CD14-positive monocyte (primary cell): ENCODE data around the gene BAX. TPM values are rescaled to one million over a fixed set of nuclear protein-coding genes. Genes with fewer than 3 reads are reported as not detected.
A peak's percentile ranks its signal among the peaks of the same experiment; 100 is the strongest.

Source experiments
- DNase-seq, 3 donors: peaks; one replicate each; pipeline ENCODE4 v3.0.0-alpha.2; 2011 to 2022
- H2AFZ ChIP-seq: 2 replicates; pipeline ENCODE4 v1.6.0; 2012; ENCODE audit warnings: mild to moderate bottlenecking, low read depth, low read length, inconsistent platforms; ENCODE audit not compliant: insufficient read depth, poor library complexity, severe bottlenecking
- H3K27ac ChIP-seq, 2 donors: 1 replicate in 1 of 2; 2 replicates in 1 of 2; pipeline ENCODE4 v1.5.1; 2012 to 2013; ENCODE audit warnings: low read length in 2 of 2, control low read depth in 1 of 2, inconsistent platforms in 1 of 2, low read depth in 1 of 2, mild to moderate bottlenecking in 1 of 2
- H3K27me3 ChIP-seq, 2 donors: one replicate each; pipeline versions ENCODE4 v1.6.0 to v1.6.1; 2011 to 2013; ENCODE audit warnings: low read length in 2 of 2; ENCODE audit not compliant: control insufficient read depth in 2 of 2, insufficient read depth in 2 of 2
- H3K36me3 ChIP-seq, 2 donors: replicated peaks in 1 of 2; 1 replicate in 1 of 2; 2 replicates in 1 of 2; pipeline versions ENCODE4 v1.5.1 to v1.6.1; 2012 to 2013; ENCODE audit warnings: low read length in 2 of 2, control low read depth in 1 of 2, inconsistent platforms in 1 of 2, mild to moderate bottlenecking in 1 of 2; ENCODE audit not compliant: insufficient read depth in 2 of 2, control insufficient read depth in 1 of 2
- H3K4me1 ChIP-seq, 2 donors: 1 replicate in 1 of 2; 2 replicates in 1 of 2; pipeline versions ENCODE4 v1.5.1 to v1.6.1; 2012 to 2013; ENCODE audit warnings: low read length in 2 of 2, control low read depth in 1 of 2, inconsistent platforms in 1 of 2, mild to moderate bottlenecking in 1 of 2, moderate library complexity in 1 of 2; ENCODE audit not compliant: insufficient read depth in 2 of 2, control insufficient read depth in 1 of 2
- H3K4me2 ChIP-seq: replicated peaks from 2 replicates; pipeline ENCODE3; 2012; ENCODE audit warnings: low read length, moderate library complexity, mild to moderate bottlenecking; ENCODE audit not compliant: poor library complexity, severe bottlenecking; ENCODE audit errors: extremely low read depth
- H3K4me3 ChIP-seq, 3 experiments: fragments of 200-600 bp in 1 of 3; sonication (generic) in 1 of 3; replicated peaks in 1 of 3; 1 replicate in 2 of 3; 2 replicates in 1 of 3; pipeline ENCODE4 v1.5.1; 2011 to 2013; ENCODE audit warnings: low read length in 3 of 3, mild to moderate bottlenecking in 3 of 3, control low read depth in 2 of 3, low read depth in 2 of 3, inconsistent platforms in 1 of 3, moderate library complexity in 1 of 3
- H3K79me2 ChIP-seq: 2 replicates; pipeline ENCODE4 v1.6.0; 2012; ENCODE audit warnings: mild to moderate bottlenecking, control low read depth, inconsistent platforms, low read length, moderate library complexity; ENCODE audit not compliant: insufficient read depth
- H3K9ac ChIP-seq: 2 replicates; pipeline ENCODE4 v1.6.0; 2017; ENCODE audit warnings: low read length, mild to moderate bottlenecking; ENCODE audit not compliant: insufficient read depth, poor library complexity, severe bottlenecking
- H3K9me3 ChIP-seq, 2 donors: replicated peaks in 1 of 2; 1 replicate in 1 of 2; 2 replicates in 1 of 2; pipeline versions ENCODE4 v1.5.1 to v1.6.1; 2012 to 2013; ENCODE audit warnings: low read length in 2 of 2, control low read depth in 1 of 2; ENCODE audit not compliant: control insufficient read depth in 1 of 2, insufficient read depth in 1 of 2
- H4K20me1 ChIP-seq: 2 replicates; pipeline ENCODE4 v1.6.0; 2012; ENCODE audit warnings: mild to moderate bottlenecking, low read length, control low read depth, moderate library complexity; ENCODE audit not compliant: insufficient read depth
- H3K27ac Mint-ChIP-seq, 7 donors: one replicate each; pipeline ENCODE4 v1.8.0; 2020; ENCODE audit warnings: mild to moderate bottlenecking in 7 of 7, mixed read lengths in 7 of 7, moderate library complexity in 6 of 7, inconsistent platforms in 2 of 7
- H3K27me3 Mint-ChIP-seq, 3 donors: one replicate each; pipeline ENCODE4 v1.8.0; 2021 to 2022; ENCODE audit warnings: low read depth in 3 of 3, mild to moderate bottlenecking in 3 of 3, mixed read lengths in 3 of 3, moderate library complexity in 3 of 3, inconsistent platforms in 1 of 3
- H3K36me3 Mint-ChIP-seq, 2 donors: one replicate each; pipeline ENCODE4 v1.8.0; 2020; ENCODE audit warnings: mixed read lengths in 2 of 2, inconsistent platforms in 1 of 2, mild to moderate bottlenecking in 1 of 2
- H3K4me1 Mint-ChIP-seq: one replicate; pipeline ENCODE4 v1.8.0; 2020; ENCODE audit warnings: mild to moderate bottlenecking, mixed read lengths
- H3K4me3 Mint-ChIP-seq, 2 donors: one replicate each; pipeline ENCODE4 v1.8.0; 2020; ENCODE audit warnings: mild to moderate bottlenecking in 2 of 2, mixed read lengths in 2 of 2, moderate library complexity in 1 of 2
- H3K9me3 Mint-ChIP-seq, 7 donors: one replicate each; pipeline ENCODE4 v1.8.0; 2020 to 2022; ENCODE audit warnings: mixed read lengths in 7 of 7, mild to moderate bottlenecking in 6 of 7, moderate library complexity in 6 of 7, inconsistent platforms in 2 of 7
- CTCF ChIP-seq: fragments of 200-600 bp; IDR thresholded peaks from one replicate; pipeline ENCODE4 v1.8.0; 2022; ENCODE audit warnings: antibody characterized with exemption, mild to moderate bottlenecking
- WGBS: methylation state at CpG from one replicate; pipeline ENCODE4 v1.1.5; 2013; ENCODE audit warnings: missing lambda C conversion rate; ENCODE audit not compliant: insufficient coverage; 5-methylcytosine and 5-hydroxymethylcytosine counted together
- intact Hi-C, 2 donors: fragments of 100-400 bp; cut with micrococcal nuclease; formaldehyde crosslinking; loops; one replicate each; pipeline versions ENCODE4 v1.15.0 to v1.15.1; 2023
- polyA plus RNA-seq, 3 donors: library from polyadenylated mRNA; depleted of rRNA in 1 of 3; unstranded in 2 of 3; stranded (reverse) in 1 of 3; fragments of 300-500 nt in 2 of 3; fragments of >200 nt in 1 of 3; fragmentation: Illumina TruSeq in 2 of 3; gene quantifications; 1 replicate in 2 of 3; 2 replicates in 1 of 3; pipeline ENCODE4 v1.2.3, GENCODE V29; 2012 to 2021

Gene BAX
- polyA plus RNA-seq, 3 donors: 69.2 to 135 (median 80.5) TPM

GRCh38 chr19:49004133-49004532 is 49.5 kb downstream of the BAX start:
- no peaks in the 10 kb centered on the region for H3K27me3 ChIP-seq
- no peak overlapping the region for H3K27ac ChIP-seq
- no peak overlapping the region for H2AFZ ChIP-seq
- Mint-ChIP-seq H3K4me1 (no peaks in the 10 kb centered on the region), H3K9me3 (no peaks in the 10 kb centered on the region), H3K27ac (no peak overlapping the region), H3K4me3 (no peak overlapping the region), H3K27me3 (peaks cover 0 to 2% (median 2%) of the 10 kb centered on the region in 3 donors), H3K36me3 (peaks cover 41 to 74% of the 10 kb centered on the region in 2 donors)
- DNase-seq: no peak
- H3K4me3 ChIP-seq: no peak overlapping the region
- WGBS: 99% methylated on average over 12 of the region's 15 CpGs
- no peak for TF ChIP-seq CTCF
- H4K20me1 ChIP-seq: no peaks in the 10 kb centered on the region
- no peaks in the 10 kb centered on the region for H3K79me2 ChIP-seq
- H3K9ac ChIP-seq: no peak overlapping the region
- peaks cover 38 to 57% of the 10 kb centered on the region in 2 donors for H3K36me3 ChIP-seq
- H3K4me1 ChIP-seq: no peaks in the 10 kb centered on the region
- no peak overlapping the region for H3K4me2 ChIP-seq
- intact Hi-C loops: no loop called here
- no peaks in the 10 kb centered on the region for H3K9me3 ChIP-seq

GRCh38 chr19:49004964-49005614 is 50.4 kb downstream of the BAX start:
- Histone ChIP-seq H2AFZ (no peak overlapping the region), H4K20me1 (no peaks in the 10 kb centered on the region), H3K79me2 (no peaks in the 10 kb centered on the region), H3K27me3 (no peaks in the 10 kb centered on the region), H3K4me3 (no peak overlapping the region), H3K36me3 (peaks cover 45 to 59% of the 10 kb centered on the region in 2 donors), H3K9me3 (no peaks in the 10 kb centered on the region), H3K4me1 (no peaks in the 10 kb centered on the region), H3K9ac (no peak overlapping the region), H3K27ac (no peak overlapping the region), H3K4me2 (no peak overlapping the region)
- Mint-ChIP-seq H3K9me3 (no peaks in the 10 kb centered on the region), H3K27ac (peak overlapping the region in 3 of 7 donors; percentile 25 to 46 (median 40)), H3K4me3 (no peak overlapping the region), H3K4me1 (no peaks in the 10 kb centered on the region), H3K36me3 (peaks cover 45 to 76% of the 10 kb centered on the region in 2 donors), H3K27me3 (peaks cover 0 to 2% (median 2%) of the 10 kb centered on the region in 3 donors)
- 97% methylated on average over 7 of the region's 7 CpGs for WGBS
- intact Hi-C loops: no loop called here
- TF ChIP-seq CTCF: no peak
- DNase-seq: no peak
